Brain microvascular endothelial cell (primary cell): ENCODE results near the gene BRDT.

ENCODE experiments used
- DNase-seq: peaks from one replicate; pipeline ENCODE4 v3.0.0-alpha.2; 2020
- H3K27ac ChIP-seq: fragments of 250-450 bp; sonication (Bioruptor Pico); 2 replicates; pipeline ENCODE4 v1.5.1; 2020; ENCODE audit warnings: mild to moderate bottlenecking, moderate library complexity
- H3K27me3 ChIP-seq: fragments of 250-450 bp; sonication (Bioruptor Pico); replicated peaks from 2 replicates; pipeline ENCODE4 v1.5.1; 2020; ENCODE audit warnings: mild to moderate bottlenecking
- H3K36me3 ChIP-seq: fragments of 250-450 bp; sonication (Bioruptor Pico); replicated peaks from 2 replicates; pipeline ENCODE4 v1.5.1; 2020; ENCODE audit warnings: mild to moderate bottlenecking
- H3K4me3 ChIP-seq: 2 replicates; pipeline ENCODE4 v1.5.1; 2011; ENCODE audit warnings: low read depth, mild to moderate bottlenecking, control low read depth, low read length, moderate library complexity
- CTCF ChIP-seq: IDR thresholded peaks from 2 replicates; pipeline ENCODE4 v1.5.1; 2011; ENCODE audit warnings: low read depth, mild to moderate bottlenecking, moderate library complexity, low read length, control low read depth, inconsistent platforms; ENCODE audit errors: missing control alignments
- in situ Hi-C: cut with HindIII; loops from 2 replicates; pipeline ENCODE4 v1.10.0; 2017; ENCODE audit warnings: low sequenced_read_pairs, low pct_ligation_motif_present

The BRDT gene

GRCh38 chr1:91952187-91952586 is 3.0 kb downstream of the BRDT start:
- H3K4me3 ChIP-seq = no peak overlapping the region
- no peak for DNase-seq
- in situ Hi-C loops = no loop called here
- no peak for TF ChIP-seq CTCF
- H3K27ac ChIP-seq = no peak overlapping the region
- no peaks in the 10 kb centered on the region for H3K36me3 ChIP-seq
- no peaks in the 10 kb centered on the region for H3K27me3 ChIP-seq

GRCh38 chr1:91958926-91959325 is 9.7 kb downstream of the BRDT start:
- no peak for TF ChIP-seq CTCF

GRCh38 chr1:91968334-91968733 is 19.1 kb downstream of the BRDT start:
- no peak overlapping the region for H3K27ac ChIP-seq
- no peak for DNase-seq
- no peaks in the 10 kb centered on the region for H3K36me3 ChIP-seq
- no peak for TF ChIP-seq CTCF
- no peak overlapping the region for H3K4me3 ChIP-seq
- H3K27me3 ChIP-seq = no peaks in the 10 kb centered on the region
- in situ Hi-C loops = no loop called here

More at GRCh38 chr1:91958926-91959325, 9.7 kb downstream of the BRDT start:
- Histone ChIP-seq H3K36me3 (no peaks in the 10 kb centered on the region), H3K27ac (no peak overlapping the region), H3K27me3 (no peaks in the 10 kb centered on the region), H3K4me3 (no peak overlapping the region)
- DNase-seq = no peak
- in situ Hi-C loops = no loop called here

- in situ Hi-C loops = no loop called here
- H3K27ac ChIP-seq = no peak overlapping the region
- H3K4me3 ChIP-seq = no peak overlapping the region
- no peaks in the 10 kb centered on the region for H3K36me3 ChIP-seq
- no peak for TF ChIP-seq CTCF
- DNase-seq = no peak
- no peaks in the 10 kb centered on the region for H3K27me3 ChIP-seq
These were observed 30.2 kb downstream of the BRDT start for GRCh38 chr1:91979383-91979782.

GRCh38 chr1:91980663-91981062 is 31.5 kb downstream of the BRDT start:
- TF ChIP-seq CTCF = no peak
- Histone ChIP-seq H3K36me3 (no peaks in the 10 kb centered on the region), H3K27ac (no peak overlapping the region), H3K4me3 (no peak overlapping the region), H3K27me3 (no peaks in the 10 kb centered on the region)
- in situ Hi-C loops = no loop called here
- DNase-seq = no peak

- H3K27ac ChIP-seq = no peak overlapping the region
- no peak for TF ChIP-seq CTCF
- H3K4me3 ChIP-seq = no peak overlapping the region
- in situ Hi-C loops = no loop called here
- no peaks in the 10 kb centered on the region for H3K36me3 ChIP-seq
- no peaks in the 10 kb centered on the region for H3K27me3 ChIP-seq
- DNase-seq = no peak
These were observed 32.9 kb downstream of the BRDT start for GRCh38 chr1:91981996-91982609.
